Stimulated activated CD4-positive, alpha-beta T cell treated with anti-CD3 and anti-CD28 coated beads, Interleukin-1b, Interleukin-23, amount 100 ng/mL, for 4 hours (primary cell): Measurements from ENCODE around the gene CUL7.
"Not testable (repeated sequence)": the region's sequence is repeated elsewhere in the genome, so short reads cannot be mapped to it uniquely, and the experiment has no call there.

ENCODE experiments used
- DNase-seq, 2 donors: peaks; one replicate each; pipeline ENCODE4 v3.0.0-alpha.2; 2020; ENCODE audit warnings: low read depth in 2 of 2

The CUL7 gene

DNA sequence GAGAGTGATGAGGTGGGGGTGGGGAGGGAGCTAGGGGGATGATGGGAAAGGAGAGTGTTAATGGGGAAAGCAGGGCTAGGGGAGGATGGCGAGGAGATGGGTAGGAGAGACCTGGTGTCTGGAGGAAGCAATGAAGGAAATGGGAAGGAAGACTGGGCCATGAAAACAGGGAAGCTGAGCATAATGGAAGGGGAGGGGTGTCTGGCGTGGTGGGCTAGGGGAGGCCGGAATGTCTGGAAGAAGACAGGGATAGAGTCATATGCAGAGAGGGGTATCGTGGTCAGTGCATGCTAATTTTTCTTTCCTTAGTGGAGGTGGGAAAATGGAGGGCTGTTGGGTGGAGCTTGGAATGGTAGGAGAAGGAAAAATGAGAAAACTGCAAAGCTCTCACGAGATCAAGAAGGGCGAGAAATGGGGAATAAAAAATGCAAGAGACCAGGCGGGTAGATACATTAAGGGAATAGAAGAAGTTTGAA, 39.2 kb downstream of the CUL7 start:
- DNase-seq, result no peak

DNA sequence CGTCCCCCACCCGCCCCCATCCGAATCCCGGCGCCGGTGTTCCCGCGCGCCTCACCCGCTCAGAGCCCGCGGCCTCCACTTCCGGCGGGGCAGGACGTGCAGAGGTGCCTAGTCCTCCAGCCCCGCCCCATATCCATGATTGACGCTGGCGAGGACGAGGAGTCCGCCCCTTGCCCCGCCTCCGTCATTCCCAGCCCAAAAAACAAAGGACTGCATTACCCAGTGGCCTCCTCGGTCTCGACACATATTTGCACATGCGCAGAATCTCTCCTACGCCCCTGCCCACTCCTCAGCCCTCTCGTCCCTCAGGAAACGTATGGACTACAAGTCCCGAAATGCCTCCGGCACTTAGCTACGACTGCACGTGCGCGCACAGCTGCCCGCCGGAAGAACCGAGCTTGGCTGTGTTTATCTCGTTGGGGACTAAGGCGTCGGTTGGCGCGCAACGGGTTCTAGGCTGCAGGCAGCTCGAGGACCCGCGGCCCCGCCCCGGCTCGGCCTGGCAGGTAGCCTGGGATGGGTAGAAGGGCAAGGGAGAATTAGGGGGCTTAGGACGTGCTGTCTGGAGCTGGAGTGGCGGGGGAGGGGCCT, 39.7 kb downstream of the CUL7 start, which contains the start of the genes KLHDC3 and MEA1:
KLHDC3 (plus strand) TSS at position 407 of the 591 bp plus-strand sequence. CDS start 2,944 bp downstream, outside the sequence.
MEA1 (minus strand) TSS at position 104 of the 591 bp plus-strand sequence. CDS start 133 bp downstream, outside the sequence.
- peak; percentile 96 to 97 for DNase-seq

DNA sequence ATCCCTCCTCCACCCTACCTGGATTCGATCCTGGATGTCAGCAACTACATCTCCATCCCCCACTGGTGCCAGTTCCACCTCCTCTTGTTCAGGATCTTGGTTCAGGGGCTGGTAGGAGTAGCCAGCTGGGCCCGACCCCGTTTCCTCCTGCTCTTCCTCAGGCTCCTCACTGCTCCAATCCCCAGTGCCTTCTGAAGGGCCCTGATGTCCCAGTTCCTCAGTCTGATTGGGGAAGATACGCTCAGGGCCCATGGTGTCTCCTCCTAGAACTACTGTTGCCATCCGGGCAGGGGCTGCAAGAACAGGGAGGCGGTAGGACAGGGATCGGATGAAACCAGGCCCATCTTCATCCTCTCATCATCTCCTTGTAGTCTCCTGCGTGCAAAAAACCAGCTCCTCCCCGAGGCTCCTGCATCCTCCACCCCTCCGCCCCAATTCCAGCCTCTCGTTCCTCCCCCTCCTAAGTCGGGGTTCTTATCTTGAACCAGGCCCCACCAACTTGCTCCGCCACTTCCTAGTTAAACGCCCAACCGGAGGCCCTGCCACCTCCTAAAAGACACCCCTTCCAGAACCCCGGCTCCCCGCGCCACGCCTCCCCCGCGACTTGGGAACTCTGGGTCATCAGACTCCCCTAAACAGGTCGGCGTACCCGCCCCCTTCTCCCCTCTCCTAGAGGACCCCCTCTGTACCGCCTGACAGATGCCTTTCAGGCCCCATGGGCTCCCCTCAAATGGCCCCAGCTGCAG, 40.4 kb downstream of the CUL7 start:
- no peak for DNase-seq

DNA sequence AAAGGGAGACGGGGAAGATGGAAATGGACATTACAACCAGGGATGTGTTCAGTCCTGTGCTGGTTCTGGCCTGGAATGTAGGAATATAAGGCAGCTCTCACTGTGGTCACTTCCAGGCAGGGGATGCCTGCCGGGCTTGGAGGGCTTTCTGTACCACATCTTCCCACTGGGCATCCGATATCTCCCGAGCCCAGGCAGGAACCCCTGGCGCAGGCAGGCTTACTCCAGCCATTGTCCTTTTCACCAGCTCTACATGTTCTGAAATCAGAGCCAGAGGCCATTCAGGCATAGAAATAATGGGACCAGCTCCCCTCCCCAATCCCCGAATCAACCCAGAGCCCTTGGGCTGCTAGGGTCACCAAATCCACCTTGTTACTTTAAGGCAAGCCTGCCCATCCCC, 41.3 kb downstream of the CUL7 start:
- no peak for DNase-seq

DNA sequence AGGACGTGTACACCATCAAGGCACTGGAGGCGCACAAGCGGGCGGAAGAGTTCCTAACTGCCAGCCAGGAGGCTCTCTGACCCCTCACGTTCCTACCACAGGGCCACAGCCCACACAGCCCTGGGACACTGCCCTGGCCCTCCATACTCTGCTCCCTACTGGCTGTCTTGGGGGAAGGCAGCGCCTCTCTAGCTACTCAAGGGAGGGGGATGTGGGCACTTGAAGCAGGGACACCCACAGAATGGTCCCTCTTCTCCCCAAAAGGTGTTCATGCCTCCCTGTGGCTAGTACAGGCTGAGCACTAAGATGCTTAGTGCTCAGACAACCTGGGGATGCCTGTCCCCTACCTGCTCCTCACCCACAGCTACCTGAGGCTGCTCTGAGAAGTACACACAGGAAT, 42.4 kb downstream of the CUL7 start:
- DNase-seq, result no peak

DNA sequence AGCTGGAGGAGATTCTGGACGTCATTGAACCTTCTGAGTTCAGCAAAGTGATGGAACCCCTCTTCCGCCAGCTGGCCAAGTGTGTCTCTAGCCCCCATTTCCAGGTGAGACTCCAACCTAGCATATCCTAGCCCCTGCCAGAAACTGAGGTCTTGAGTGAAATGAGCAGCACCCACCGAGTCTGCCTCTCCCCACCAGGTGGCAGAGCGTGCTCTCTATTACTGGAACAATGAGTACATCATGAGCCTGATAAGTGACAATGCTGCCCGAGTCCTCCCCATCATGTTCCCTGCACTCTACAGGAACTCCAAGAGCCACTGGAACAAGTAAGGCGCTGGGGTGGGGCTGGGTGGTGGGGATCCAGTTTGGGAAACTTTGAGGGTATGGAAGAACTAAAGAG, 44.5 kb downstream of the CUL7 start:
- peak; percentile 25 to 33 for DNase-seq

DNA sequence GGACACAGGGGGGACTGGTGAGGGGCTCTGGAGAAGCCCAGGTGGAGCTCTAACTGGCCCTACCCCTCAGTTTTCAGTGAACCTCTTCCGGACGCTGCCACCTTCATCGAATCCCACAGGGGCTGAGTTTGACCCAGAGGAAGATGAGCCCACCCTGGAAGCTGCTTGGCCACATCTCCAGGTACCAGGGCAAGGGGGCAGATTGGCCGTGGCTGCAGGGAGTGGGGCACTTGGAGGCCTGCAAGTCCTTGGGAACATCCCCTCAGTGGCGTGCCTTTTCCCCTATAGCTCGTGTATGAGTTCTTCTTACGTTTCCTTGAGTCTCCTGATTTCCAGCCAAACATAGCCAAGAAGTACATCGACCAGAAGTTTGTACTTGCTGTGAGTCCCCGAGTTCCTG, 46.5 kb downstream of the CUL7 start:
- no peak for DNase-seq

DNA sequence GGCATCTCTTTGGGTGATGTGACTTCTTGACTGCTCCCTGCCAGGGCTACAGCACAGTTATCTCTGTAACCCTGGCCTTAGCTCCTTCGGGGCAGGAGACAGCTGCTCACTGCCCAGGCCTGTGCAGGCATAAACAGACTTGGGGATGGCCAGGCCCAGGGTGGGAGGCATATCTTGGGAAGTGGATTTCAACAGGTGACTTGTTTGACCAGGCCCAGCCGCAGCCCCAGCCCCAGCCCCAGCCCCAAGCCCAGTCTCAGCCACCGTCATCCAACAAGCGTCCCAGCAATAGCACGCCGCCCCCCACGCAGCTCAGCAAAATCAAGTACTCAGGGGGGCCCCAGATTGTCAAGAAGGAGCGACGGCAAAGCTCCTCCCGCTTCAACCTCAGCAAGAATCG, 47.4 kb downstream of the CUL7 start:
- no peak for DNase-seq

DNA sequence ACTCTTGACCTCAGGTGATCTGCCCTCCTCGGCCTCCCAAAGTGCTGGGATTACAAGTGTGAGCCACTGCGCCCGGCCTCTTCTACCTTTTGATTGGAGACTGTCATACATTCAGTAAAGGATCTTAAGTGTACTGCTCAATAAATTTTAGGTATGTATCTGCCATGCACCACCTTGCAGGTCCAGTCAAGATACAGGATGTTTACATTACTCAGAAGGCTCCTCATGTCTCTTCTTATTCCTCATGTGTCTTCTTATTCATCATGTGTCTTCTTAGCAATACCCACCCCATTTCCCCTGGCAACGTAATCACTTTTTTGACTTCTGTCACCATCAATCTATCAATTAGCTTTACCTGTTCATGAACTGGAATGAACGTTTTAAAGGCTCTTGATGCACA, 47.8 kb downstream of the CUL7 start:
- no peak for DNase-seq

DNA sequence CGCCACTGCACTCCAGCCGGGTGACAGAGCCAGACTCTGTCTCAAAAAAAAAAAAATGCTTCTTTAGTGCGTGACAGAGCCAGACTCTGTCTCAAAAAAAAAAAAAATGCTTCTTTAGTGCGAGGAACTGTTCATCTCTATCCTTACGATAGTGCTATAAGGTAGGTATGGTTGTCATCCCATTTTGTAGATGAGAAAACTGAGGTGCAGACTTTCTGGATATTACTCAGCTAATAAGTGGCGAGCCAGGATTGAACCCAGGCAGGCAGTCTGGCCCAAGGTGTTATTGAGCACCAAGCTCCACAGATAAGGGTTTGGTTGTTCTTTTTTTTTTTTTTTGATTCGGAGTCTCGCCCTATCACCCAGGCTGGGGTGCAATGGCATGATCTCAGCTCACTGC, 51.8 kb downstream of the CUL7 start:
- no peak for DNase-seq

DNA sequence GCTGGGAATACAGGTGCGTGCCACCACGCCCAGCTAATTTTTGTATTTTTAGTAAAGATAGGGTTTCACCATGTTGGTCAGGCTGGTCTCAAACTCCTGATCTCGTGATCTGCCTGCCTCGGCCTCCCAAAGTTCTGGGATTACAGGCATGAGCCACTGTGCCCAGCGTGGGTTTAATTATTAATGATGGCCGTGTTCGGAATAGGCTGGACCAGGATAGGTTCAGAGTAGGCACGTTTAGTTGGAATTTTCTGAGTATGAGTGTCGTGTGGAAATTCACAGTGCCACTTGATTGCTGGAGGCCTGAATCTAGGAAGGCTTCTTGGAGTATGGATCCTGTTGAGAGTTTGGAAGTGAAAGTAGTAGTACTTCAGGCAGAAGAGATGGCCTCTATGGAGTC, 55.4 kb downstream of the CUL7 start:
- DNase-seq, result not testable (repeated sequence)

DNA sequence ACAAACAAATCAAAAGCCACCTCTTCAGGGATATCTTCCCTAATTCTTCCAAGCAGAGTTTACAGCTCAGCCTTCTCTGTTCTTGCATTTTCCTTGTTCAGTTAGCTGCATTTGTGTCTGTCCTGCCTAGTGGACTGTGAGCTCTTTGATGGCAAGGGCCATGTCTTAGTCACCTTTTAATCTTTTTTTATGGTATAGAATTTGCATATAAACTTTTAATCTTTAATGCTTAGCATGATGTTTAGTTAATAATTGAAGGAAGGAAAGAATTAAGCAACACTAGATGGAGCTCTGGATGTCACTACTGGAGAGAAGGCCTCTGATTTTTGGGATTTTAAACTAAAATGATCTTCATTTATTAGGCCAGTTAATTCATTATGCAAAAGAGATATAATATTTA, 57.1 kb downstream of the CUL7 start:
- no peak for DNase-seq

DNA sequence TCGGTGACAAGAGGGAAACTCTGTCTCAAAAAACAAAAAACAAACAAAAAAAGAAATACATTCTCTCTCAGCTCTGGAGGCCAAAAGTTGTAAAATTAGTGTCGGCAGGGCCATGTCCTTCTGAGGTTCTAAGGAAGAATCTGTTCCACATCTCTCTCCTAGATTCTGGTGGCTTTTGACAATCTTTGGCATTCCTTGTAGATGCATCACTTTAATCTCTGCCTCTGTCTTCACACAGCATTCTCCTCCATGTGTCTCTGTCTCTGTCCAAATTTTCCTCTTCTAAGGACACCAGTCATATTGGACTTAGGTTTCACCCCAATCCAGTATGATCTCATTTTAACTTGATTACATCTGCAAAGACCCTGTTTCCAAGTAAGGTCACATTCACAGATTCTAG, 60.2 kb downstream of the CUL7 start:
- no peak for DNase-seq

DNA sequence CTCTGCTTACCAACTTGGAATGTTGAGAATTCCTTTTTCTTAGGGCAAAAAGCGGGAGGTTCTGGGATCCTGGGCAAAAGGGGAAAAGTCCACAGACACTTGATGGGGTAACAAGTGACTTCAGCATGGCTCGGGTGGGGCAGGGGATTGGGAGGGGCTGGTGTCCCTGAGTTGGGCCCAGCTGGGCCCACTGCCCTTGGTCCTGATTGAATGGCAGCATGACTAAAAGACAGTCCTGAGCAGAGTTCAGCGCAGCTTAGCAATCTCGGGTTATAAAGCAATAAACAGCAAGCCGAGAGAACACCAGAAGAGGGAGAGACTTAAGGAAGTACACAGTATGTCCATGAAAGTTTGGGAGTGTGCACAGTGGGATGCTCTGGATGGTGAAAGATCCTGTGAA, 63.7 kb downstream of the CUL7 start:
- no peak for DNase-seq

DNA sequence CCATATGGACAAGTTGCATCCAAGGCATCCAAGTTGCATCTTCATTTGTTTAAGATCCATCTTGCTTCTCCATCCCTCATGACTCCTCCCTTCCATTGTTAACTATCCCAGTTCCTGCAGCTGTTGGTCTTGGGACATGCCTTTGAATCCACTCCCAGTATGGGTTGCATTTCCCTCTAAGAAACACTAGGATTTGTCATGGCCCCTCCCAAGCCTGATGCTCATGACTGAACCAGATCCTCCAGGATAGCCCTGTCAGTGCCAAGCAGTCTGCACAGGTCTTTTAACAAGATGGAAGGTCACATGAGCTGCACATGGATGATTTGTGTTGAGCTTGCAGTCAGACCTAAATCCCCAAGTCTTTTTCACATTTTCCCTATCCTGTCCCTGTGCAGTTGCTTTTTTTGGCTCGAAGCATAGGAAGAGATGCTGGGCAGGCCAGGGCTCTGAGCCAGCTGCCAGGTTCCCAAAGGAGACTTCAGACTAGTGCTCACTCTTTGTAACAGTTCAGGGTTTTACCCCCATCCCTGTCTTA, 65.1 kb downstream of the CUL7 start:
- no peak for DNase-seq
